GM19023 (cell line): ENCODE results near the gene RNF7.
A peak's percentile ranks its signal among the peaks of the same experiment; 100 is the strongest.
"Not testable (repeated sequence)": the region's sequence is repeated elsewhere in the genome, so short reads cannot be mapped to it uniquely, and the experiment has no call there.

Source experiments
- ATAC-seq: cut with Tn5 transposase; IDR thresholded peaks from one replicate; pipeline ENCODE4 v1.9.1; 2021; ENCODE audit warnings: mild to moderate bottlenecking, moderate library complexity; ENCODE audit not compliant: unreplicated experiment

The RNF7 gene

DNA sequence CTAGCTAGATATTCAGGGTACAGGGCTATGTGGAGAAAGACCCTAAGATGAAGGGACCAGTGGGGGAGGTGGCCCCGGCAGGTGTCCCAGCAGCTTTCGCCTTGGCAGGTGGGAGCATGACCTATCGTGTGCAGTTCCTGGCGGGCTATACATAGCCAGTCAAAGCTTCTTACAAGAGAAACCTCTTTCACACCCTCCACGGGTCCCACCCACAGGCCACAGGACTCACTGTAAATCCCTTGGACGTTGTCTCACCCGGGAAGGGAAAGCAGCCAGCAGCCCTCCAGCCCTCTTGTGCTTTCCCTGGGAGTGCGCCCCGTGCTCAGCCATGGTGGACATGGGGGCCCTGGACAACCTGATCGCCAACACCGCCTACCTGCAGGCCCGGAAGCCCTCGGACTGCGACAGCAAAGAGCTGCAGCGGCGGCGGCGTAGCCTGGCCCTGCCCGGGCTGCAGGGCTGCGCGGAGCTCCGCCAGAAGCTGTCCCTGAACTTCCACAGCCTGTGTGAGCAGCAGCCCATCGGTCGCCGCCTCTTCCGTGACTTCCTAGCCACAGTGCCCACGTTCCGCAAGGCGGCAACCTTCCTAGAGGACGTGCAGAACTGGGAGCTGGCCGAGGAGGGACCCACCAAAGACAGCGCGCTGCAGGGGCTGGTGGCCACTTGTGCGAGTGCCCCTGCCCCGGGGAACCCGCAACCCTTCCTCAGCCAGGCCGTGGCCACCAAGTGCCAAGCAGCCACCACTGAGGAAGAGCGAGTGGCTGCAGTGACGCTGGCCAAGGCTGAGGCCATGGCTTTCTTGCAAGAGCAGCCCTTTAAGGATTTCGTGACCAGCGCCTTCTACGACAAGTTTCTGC lies 40.1 kb downstream of the RNF7 start:
- ATAC-seq: no peak

DNA sequence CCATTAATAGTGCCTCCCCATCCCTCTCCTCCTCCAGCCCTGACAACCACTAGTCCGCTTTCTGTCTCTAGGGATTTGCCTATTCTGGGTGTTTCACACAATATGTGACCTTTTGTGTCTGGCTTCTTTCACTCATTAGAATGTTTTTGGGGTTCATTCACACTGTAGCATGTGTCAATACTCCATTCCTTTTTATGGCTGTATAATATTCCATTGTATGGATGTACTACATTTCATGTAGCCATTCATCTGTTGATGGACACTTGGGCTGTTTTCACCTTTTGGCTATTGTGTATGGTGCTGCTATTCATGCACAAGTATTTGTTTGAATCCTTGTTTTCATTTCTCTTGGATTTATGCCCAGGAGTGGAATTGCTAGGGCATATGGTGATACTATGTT lies 41.6 kb downstream of the RNF7 start:
- no peak for ATAC-seq

DNA sequence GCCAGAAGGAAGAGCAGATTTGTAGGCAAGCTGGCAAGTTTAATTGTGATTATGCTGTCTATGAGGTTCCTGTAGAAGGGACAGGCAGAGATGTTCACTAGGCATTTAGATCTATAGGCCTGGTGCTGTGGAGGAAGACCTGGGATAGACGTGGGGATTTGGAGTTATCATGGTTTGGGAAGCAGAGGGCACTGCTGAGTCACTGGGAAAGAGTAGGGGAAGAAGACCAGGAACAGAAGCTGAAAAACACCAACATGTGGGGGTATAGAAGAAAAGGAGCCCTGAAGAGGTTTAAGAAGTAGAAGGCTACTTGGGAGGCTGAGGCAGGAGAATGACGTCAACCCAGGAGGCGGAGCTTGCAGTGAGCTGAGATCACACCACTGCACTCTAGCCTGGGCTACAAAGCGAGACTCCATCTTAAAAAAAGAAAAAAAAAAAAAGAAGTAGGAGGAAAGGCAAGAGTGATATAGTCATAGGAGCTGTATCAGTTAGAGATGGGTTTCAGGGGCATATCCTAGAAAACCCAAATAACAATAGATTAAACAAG lies 44.4 kb downstream of the RNF7 start:
- no peak for ATAC-seq

DNA sequence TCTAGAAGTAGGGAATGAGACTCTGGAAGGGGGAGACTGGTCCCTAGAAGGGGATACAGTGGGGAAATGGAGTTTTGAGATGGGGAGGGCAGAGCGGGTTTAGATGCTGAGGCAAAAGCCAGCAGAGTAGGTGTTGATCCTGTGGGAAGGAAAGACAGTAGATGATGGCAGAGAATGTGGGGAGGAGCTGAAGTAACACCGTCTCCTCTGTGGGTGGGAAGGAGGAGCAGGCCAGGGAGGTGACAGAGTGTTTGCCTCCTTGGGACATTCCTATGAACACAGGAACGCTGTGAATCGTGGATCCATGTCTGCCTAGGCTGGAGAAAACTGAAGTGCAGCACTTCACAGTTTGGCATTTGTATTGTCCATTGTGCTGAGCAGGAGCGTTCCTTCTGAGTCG lies 45.5 kb downstream of the RNF7 start:
- ATAC-seq: no peak

DNA sequence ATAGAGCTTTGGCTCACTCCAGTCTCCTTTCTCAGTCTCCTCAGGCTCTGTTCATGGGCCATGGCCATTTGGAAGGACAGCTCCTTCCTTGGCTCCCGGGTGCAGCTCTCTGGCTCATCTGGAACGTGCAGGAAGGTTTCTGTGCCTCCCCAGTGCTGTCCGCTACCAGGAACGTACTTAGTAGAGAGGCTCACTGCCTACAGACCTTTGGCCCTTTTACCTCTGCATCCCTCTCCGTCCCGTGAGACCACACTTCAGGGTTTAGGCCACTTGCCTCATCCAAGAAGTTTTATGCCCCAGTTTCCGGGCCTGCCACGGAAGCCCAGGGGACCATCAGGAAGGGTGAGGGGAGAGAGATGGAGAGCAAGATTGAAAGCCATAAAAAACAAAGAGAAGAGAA lies 46.0 kb downstream of the RNF7 start:
- no peak for ATAC-seq

DNA sequence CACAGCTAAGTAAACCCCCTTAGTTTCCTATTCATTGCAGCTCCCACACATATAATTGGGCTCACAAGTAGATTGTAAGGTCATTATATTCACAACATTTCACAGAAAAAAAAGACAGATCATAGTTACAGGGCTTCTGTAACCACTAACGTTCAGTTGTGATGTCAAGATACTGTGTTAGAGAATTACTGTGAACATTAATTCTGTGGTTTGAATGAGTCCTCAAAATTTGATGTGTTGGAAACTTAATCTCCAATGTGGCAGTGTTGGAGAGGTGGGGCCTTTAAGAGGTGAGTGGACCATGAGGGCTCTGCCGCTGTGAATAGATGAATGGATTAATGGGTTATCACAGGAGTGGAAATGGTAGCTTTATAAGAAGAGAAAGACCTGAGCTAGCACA lies 46.4 kb downstream of the RNF7 start:
- no peak for ATAC-seq

DNA sequence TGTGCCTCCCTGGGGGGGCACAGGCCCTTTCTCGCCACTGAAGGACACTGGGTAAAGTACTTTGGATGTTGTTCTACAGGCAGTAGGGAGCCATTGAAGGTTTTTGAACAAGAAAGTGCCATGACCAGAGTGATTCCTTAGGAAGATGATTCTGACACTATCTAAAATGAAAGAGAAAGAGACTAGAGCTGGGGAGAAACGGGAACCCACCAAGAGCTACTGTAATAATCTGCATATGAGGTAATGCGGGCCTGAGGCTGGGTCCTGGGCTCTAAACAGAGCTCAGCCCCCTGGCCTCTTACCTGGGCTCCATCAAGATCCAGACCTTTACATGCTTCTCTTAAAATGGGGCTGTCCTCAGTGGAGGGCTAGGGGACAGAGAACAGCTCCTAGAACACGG lies 50.1 kb downstream of the RNF7 start:
- no peak for ATAC-seq

DNA sequence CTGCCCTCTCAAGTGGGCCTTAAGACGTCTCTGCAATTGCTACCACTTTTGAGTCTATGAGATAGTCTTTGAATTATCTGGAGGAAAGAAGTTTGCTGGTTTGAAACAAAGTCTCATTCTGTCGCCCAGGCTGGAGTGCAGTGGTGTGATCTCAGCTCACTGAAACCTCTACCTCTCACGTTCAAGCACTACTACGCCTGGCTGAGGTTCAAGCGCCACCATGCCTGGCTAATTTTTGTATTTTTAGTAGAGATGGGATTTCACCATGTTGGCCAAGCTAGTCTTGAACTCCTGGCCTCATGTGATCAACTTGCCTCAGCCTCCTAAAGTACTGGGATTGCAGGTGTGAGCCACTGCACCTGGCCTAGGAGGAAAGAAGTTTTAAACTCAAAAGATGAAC lies 50.7 kb downstream of the RNF7 start:
- ATAC-seq: not testable (repeated sequence)

DNA sequence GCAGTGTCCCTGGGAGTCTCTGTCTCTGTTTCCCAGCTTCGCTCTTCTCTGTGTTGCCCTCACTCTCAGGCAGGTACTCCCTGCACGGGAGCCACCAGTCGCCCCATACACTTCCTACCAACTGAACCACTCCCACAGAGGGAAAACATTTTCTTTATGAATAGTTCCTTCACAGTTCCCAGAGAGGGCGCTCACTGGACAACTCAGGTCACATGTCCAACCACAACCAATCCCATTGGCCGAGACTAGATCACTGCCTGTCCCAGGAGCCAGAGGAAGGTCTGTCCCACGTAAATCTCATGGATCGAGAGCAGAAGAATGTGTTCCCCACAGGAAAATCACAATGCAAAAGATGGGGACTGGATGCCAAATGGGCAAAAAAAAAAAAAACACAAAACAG lies 51.2 kb downstream of the RNF7 start:
- no peak for ATAC-seq

DNA sequence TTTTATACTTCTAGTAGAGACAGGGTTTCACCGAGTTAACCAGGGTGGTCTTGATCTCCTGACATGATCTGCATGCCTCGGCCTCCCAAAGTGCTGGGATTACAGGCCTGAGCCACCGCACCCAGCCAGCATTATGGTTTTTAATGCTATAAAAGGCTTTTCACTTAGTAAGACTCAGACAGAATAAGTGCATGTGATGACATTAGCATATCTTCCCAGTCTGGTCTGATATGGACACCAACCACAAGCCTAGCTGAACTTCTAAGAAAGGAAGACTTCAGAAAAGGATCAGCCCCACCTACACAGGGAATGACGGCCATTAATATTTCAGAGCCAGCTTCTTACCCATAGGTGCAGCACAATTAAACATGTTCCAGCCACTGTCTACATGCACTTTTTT lies 52.1 kb downstream of the RNF7 start:
- no peak for ATAC-seq

DNA sequence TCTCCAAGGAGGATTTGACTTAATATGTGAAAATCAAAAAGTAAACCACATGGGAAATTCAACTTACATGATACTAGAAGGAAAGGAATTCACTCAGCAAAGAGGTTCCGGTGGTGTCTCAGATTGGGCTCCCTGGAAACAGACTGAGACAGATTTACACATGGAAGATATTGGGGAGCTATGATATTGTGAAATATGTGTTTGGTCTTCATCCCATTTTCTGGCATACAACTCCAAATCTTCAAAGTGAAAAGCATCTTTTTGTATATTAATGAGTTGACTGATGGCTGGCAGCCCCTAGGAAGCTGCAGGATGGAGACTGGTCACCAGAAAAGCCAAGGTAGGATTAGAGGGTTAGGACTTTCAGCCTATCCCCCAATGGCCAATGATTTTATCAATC lies 54.4 kb downstream of the RNF7 start:
- no peak for ATAC-seq

DNA sequence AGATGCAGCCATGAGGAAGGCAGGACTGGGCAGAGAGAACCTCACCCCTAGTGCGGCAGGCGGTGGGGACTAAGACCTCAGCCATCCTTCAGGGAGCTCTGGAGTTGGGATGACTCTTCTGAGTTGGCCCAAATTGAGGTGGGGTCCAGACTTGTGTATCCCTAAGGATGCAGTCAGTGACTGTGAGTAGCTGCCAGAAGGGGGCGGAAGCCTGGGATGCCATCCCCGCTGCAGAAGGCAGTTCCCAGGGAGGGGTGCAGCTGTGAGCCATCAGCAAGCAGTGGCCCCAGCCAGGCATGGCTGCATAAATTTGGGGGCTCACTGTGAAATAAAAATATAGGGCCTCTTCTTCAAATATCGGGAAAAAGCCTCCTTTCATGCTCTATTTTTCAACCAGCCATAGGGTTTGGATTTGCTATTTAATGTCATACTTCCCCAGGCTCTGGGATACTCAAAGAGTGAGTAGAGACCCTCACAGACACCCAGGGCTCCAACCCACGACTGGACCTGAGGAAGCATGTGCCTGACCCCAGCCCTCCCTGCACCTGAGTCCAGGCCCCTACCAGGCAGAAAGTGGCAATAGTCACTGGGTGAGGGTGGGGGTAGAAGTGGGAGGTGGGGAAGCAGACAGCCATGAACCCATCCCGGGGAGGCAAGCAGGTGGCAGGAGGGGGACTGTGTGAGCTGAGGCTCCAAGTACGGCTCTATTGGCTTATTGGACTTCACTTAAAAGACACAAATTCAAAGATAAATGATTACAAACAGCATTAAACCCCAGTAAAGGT lies 55.6 kb downstream of the RNF7 start:
- ATAC-seq: no peak

DNA sequence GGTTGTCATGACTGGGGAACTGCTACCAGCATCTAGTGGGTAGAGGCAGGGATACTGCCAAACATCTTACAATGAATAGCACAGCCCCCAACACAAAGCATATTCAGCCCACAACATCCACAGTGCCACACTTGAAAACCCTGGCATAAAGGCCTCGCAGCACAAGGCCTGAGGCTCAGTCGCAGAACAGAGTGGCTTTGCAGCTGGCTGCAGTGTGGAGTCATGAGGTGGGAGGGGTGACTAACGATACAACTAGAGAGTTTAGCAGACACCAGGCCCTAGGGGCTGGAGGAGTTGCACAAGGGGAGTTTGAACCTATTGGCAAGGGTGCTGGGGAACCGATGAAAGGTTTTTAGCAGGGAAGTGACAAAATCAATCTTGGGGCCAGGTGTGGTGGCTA lies 57.2 kb downstream of the RNF7 start:
- ATAC-seq: no peak

DNA sequence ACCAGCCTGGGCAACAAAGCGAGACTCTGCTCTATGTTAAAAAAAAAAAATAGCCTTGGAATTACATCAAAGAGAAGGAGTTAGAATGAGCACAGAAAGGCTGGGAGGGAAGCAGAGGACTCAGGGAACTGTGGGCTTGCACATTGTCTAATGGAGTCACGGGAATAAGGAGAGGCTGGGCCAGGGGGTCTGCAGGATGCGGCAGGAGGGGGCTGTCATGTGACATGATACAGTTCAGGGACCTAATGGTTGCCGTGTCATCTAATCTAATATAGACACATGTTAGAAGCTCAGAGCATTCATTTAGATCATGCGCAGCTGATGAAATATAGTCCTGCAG lies 57.6 kb downstream of the RNF7 start:
- ATAC-seq: no peak

DNA sequence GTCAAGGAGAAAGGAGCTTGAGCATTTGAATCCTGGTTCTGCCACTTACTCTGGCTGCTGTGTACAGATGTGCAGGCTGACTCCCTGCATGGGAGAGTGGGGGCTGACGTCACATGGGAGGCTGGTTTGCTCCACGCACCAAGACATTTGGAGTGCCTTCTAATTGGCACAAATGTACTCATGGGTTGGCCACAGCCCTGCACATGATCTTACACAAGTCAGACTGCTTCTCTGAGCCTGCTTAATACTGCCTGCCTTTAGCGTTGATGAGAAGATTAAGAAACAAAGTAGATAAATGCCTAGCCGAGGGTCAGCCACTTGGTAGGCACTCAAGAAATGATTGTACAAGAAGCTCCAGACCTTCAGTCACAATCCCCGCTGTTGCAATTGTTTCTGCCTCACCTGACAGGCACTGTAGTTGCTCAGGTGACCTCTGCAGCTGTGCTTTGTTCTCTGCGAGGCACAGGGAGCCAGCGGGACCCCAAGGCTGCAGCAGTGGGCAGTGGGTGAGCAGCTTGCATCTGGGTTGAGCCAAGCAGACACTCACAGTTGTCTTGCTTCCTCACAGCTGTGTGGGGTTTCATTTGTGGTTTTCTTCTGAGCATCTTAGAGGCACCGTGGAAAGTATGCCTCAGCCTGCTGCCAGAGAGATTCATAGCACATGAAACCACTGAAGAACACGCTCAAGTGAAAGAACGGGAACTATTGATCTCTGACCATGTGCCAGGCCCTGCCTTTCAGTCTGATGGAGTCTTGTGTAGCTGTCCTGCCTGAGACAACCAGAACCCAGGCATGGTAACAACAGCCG lies 58.2 kb downstream of the RNF7 start:
- ATAC-seq: peak; percentile 97
